ENCODE data around the gene LTO1.
A peak's percentile ranks its signal among the peaks of the same experiment; 100 is the strongest.

The LTO1 gene

GRCh38 chr11:69683764-69684333, 8.7 kb upstream of the LTO1 start:
- H3K27ac ChIP-seq: no peak overlapping the region
- TF ChIP-seq ZFX (IDR thresholded peaks at IDR 0.05; ENCODE audit: borderline replicate concordance) (no peak), CTCF (IDR thresholded peaks at IDR 0.05) (peak; percentile 77)

GRCh38 chr11:69682681-69683326, 7.7 kb upstream of the LTO1 start:
- no peak overlapping the region for H3K27ac ChIP-seq
- no peak for TF ChIP-seq CTCF (IDR thresholded peaks at IDR 0.05)
- no peak for TF ChIP-seq ZFX (IDR thresholded peaks at IDR 0.05; ENCODE audit: borderline replicate concordance)

GRCh38 chr11:69682221-69682620, 7.1 kb upstream of the LTO1 start:
- TF ChIP-seq ZFX (IDR thresholded peaks at IDR 0.05; ENCODE audit: borderline replicate concordance): no peak
- TF ChIP-seq CTCF (IDR thresholded peaks at IDR 0.05): no peak
- no peak overlapping the region for H3K27ac ChIP-seq

- no peak overlapping the region for H3K27ac ChIP-seq
- TF ChIP-seq ZFX (IDR thresholded peaks at IDR 0.05; ENCODE audit: borderline replicate concordance) (no peak), CTCF (IDR thresholded peaks at IDR 0.05) (no peak)
Observed at GRCh38 chr11:69680688-69681087, 5.5 kb upstream of the LTO1 start.

GRCh38 chr11:69677749-69678148, 2.6 kb upstream of the LTO1 start:
- TF ChIP-seq CTCF (IDR thresholded peaks at IDR 0.05) (no peak), ZFX (IDR thresholded peaks at IDR 0.05; ENCODE audit: borderline replicate concordance) (no peak)
- H3K27ac ChIP-seq: no peak overlapping the region

- no peak for TF ChIP-seq CTCF (IDR thresholded peaks at IDR 0.05)
- TF ChIP-seq ZFX (IDR thresholded peaks at IDR 0.05; ENCODE audit: borderline replicate concordance): no peak
- peak overlapping the region; percentile 80 for H3K27ac ChIP-seq
Observed at GRCh38 chr11:69674267-69674885, 777 bp downstream of the LTO1 start.
